ENCODE measurements around the gene CCSER1. TPM values are rescaled to one million over a fixed set of nuclear protein-coding genes. Genes with fewer than 3 reads are reported as not detected.

Gene CCSER1
- total and polyA plus RNA-seq, 4 donors = 0.18 to 2.3 (median 1.2) TPM

DNA sequence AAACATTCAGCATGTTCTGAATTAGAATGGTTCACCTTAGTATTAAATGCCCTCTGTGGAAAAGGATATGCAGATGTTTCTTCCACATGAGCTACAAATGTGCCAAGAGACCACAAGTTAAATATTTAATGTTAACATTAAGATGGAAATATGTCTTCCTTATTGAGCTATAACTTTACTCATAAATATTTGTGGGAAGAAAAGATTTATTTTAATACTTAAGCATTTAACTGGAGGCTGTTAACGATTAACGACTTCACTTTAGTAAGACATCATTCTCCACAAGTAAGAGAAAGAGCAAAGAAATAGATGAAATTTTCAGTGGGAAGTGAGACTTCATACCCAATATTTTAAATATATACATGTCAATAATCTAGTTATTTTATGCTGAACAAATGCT, 1130.5 kb downstream of the CCSER1 start:
- Histone ChIP-seq H3K27ac (ENCODE audit: low read depth in 1 of 2, low read length in 2 of 2) (no peak overlapping the region), H3K4me3 (ENCODE audit: low read depth in 1 of 3, low read length in 3 of 3) (no peak overlapping the region), H3K27me3 (ENCODE audit: control insufficient read depth in 4 of 4, insufficient read depth in 4 of 4, low read length in 3 of 4) (no peaks in the 10 kb centered on the region), H3K9ac (ENCODE audit: low read depth in 1 of 2, low read length in 2 of 2) (no peak overlapping the region), H3K9me3 (ENCODE audit: control insufficient read depth in 4 of 4, low read length in 3 of 4) (no peaks in the 10 kb centered on the region), H3K36me3 (ENCODE audit: control insufficient read depth in 4 of 4, insufficient read depth in 3 of 4, low read depth in 1 of 4, low read length in 3 of 4) (no peaks in the 10 kb centered on the region), H3K4me1 (ENCODE audit: control insufficient read depth in 4 of 4, insufficient read depth in 4 of 4, low read length in 3 of 4) (no peaks in the 10 kb centered on the region)
- 89% methylated on average over 2 of the region's 2 CpGs for WGBS
- DNase-seq (ENCODE audit: low spot score) = no peak
- TF ChIP-seq GABPA (IDR thresholded peaks at IDR 0.05 in 1 of 2, conservative IDR thresholded peaks at IDR 0.05 in 1 of 2) (no peak), RXRA (IDR thresholded peaks at IDR 0.05) (no peak), EGR1 (IDR thresholded peaks at IDR 0.05; ENCODE audit: low read depth in 2 of 2) (no peak), NR2F2 (IDR thresholded peaks at IDR 0.05) (no peak), RAD21 (IDR thresholded peaks at IDR 0.05) (no peak), FOXA1 (IDR thresholded peaks at IDR 0.05) (no peak)
- TF ChIP-seq, protein P1, sequence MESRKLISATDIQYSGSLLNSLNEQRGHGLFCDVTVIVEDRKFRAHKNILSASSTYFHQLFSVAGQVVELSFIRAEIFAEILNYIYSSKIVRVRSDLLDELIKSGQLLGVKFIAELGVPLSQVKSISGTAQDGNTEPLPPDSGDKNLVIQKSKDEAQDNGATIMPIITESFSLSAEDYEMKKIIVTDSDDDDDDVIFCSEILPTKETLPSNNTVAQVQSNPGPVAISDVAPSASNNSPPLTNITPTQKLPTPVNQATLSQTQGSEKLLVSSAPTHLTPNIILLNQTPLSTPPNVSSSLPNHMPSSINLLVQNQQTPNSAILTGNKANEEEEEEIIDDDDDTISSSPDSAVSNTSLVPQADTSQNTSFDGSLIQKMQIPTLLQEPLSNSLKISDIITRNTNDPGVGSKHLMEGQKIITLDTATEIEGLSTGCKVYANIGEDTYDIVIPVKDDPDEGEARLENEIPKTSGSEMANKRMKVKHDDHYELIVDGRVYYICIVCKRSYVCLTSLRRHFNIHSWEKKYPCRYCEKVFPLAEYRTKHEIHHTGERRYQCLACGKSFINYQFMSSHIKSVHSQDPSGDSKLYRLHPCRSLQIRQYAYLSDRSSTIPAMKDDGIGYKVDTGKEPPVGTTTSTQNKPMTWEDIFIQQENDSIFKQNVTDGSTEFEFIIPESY (IDR thresholded peaks at IDR 0.05) = no peak
- TF ChIP-seq, protein P2, sequence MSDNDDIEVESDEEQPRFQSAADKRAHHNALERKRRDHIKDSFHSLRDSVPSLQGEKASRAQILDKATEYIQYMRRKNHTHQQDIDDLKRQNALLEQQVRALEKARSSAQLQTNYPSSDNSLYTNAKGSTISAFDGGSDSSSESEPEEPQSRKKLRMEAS (IDR thresholded peaks at IDR 0.05) = no peak

DNA sequence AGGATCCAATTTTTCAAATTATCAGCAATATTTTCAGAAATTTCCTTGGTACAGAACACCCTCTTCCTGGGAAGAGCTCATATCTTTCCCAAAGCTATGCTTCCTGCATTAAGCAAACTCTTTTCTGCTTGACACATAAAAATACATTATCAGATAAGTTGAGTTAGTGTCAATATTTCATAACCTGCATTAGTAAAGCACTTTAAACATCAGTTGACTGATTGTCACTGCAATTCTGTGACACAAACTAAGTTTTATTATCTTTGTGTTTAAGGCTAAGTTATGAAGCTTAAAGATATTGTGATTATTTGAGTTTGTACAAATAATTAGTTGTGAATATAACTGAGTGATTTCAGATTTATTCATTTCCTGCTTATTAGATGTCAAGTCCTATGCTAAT, 1131.1 kb downstream of the CCSER1 start:
- DNase-seq (ENCODE audit: low spot score) = no peak
- no peak overlapping the region for H3K27ac ChIP-seq (ENCODE audit: low read depth in 1 of 2, low read length in 2 of 2)
- H3K4me1 ChIP-seq (ENCODE audit: control insufficient read depth in 4 of 4, insufficient read depth in 4 of 4, low read length in 3 of 4) = no peaks in the 10 kb centered on the region
- no peaks in the 10 kb centered on the region for H3K27me3 ChIP-seq (ENCODE audit: control insufficient read depth in 4 of 4, insufficient read depth in 4 of 4, low read length in 3 of 4)
- H3K4me3 ChIP-seq (ENCODE audit: low read depth in 1 of 3, low read length in 3 of 3) = no peak overlapping the region
- H3K9ac ChIP-seq (ENCODE audit: low read depth in 1 of 2, low read length in 2 of 2) = no peak overlapping the region
- no peaks in the 10 kb centered on the region for H3K9me3 ChIP-seq (ENCODE audit: control insufficient read depth in 4 of 4, low read length in 3 of 4)
- TF ChIP-seq, protein P3, sequence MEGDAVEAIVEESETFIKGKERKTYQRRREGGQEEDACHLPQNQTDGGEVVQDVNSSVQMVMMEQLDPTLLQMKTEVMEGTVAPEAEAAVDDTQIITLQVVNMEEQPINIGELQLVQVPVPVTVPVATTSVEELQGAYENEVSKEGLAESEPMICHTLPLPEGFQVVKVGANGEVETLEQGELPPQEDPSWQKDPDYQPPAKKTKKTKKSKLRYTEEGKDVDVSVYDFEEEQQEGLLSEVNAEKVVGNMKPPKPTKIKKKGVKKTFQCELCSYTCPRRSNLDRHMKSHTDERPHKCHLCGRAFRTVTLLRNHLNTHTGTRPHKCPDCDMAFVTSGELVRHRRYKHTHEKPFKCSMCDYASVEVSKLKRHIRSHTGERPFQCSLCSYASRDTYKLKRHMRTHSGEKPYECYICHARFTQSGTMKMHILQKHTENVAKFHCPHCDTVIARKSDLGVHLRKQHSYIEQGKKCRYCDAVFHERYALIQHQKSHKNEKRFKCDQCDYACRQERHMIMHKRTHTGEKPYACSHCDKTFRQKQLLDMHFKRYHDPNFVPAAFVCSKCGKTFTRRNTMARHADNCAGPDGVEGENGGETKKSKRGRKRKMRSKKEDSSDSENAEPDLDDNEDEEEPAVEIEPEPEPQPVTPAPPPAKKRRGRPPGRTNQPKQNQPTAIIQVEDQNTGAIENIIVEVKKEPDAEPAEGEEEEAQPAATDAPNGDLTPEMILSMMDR (IDR thresholded peaks at IDR 0.05; ENCODE audit: low read depth, low read length, missing input control) = no peak
- TF ChIP-seq JUND (IDR thresholded peaks at IDR 0.05) (no peak), FOXA2 (IDR thresholded peaks at IDR 0.05) (no peak), YY1 (IDR thresholded peaks at IDR 0.05) (no peak), GABPA (IDR thresholded peaks at IDR 0.05 in 1 of 2, conservative IDR thresholded peaks at IDR 0.05 in 1 of 2) (no peak), HNF4G (IDR thresholded peaks at IDR 0.05) (no peak), RXRA (IDR thresholded peaks at IDR 0.05) (no peak), TAF1 (conservative IDR thresholded peaks at IDR 0.05) (no peak), EGR1 (IDR thresholded peaks at IDR 0.05; ENCODE audit: low read depth in 2 of 2) (no peak), RAD21 (IDR thresholded peaks at IDR 0.05) (no peak), SP1 (IDR thresholded peaks at IDR 0.05) (no peak), FOXA1 (IDR thresholded peaks at IDR 0.05) (no peak), HNF4A (conservative IDR thresholded peaks at IDR 0.05) (no peak), NR2F2 (IDR thresholded peaks at IDR 0.05) (no peak)
- TF ChIP-seq, protein P1 (IDR thresholded peaks at IDR 0.05) = no peak
- TF ChIP-seq, protein P4, sequence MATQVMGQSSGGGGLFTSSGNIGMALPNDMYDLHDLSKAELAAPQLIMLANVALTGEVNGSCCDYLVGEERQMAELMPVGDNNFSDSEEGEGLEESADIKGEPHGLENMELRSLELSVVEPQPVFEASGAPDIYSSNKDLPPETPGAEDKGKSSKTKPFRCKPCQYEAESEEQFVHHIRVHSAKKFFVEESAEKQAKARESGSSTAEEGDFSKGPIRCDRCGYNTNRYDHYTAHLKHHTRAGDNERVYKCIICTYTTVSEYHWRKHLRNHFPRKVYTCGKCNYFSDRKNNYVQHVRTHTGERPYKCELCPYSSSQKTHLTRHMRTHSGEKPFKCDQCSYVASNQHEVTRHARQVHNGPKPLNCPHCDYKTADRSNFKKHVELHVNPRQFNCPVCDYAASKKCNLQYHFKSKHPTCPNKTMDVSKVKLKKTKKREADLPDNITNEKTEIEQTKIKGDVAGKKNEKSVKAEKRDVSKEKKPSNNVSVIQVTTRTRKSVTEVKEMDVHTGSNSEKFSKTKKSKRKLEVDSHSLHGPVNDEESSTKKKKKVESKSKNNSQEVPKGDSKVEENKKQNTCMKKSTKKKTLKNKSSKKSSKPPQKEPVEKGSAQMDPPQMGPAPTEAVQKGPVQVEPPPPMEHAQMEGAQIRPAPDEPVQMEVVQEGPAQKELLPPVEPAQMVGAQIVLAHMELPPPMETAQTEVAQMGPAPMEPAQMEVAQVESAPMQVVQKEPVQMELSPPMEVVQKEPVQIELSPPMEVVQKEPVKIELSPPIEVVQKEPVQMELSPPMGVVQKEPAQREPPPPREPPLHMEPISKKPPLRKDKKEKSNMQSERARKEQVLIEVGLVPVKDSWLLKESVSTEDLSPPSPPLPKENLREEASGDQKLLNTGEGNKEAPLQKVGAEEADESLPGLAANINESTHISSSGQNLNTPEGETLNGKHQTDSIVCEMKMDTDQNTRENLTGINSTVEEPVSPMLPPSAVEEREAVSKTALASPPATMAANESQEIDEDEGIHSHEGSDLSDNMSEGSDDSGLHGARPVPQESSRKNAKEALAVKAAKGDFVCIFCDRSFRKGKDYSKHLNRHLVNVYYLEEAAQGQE (IDR thresholded peaks at IDR 0.05) = no peak
- TF ChIP-seq, protein P2 (IDR thresholded peaks at IDR 0.05) = no peak
- TF ChIP-seq, protein P5, sequence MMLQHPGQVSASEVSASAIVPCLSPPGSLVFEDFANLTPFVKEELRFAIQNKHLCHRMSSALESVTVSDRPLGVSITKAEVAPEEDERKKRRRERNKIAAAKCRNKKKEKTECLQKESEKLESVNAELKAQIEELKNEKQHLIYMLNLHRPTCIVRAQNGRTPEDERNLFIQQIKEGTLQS (IDR thresholded peaks at IDR 0.05) = no peak
- H3K36me3 ChIP-seq (ENCODE audit: control insufficient read depth in 4 of 4, insufficient read depth in 3 of 4, low read depth in 1 of 4, low read length in 3 of 4) = no peaks in the 10 kb centered on the region

Data from liver (tissue), 9 donors.